Ascending aorta (tissue), 2 donors: ENCODE results near the gene JUN. TPM values are rescaled to one million over a fixed set of nuclear protein-coding genes. Genes with fewer than 3 reads are reported as not detected.

ENCODE experiments used
- DNase-seq, 2 donors: peaks; one replicate each; pipeline ENCODE4 v3.0.0-alpha.2; 2019; ENCODE audit warnings: low spot score in 2 of 2
- H3K27ac ChIP-seq, 2 donors: fragments of 200-600 bp; sonication (generic); one replicate each; pipeline ENCODE4 v1.5.1; 2016 to 2017; ENCODE audit warnings: mild to moderate bottlenecking in 1 of 2
- H3K27me3 ChIP-seq: fragments of 200-600 bp; sonication (generic); one replicate; pipeline ENCODE4 v1.5.1; 2017
- H3K36me3 ChIP-seq, 2 donors: fragments of 200-600 bp; sonication (generic); one replicate each; pipeline ENCODE4 v1.5.1; 2016
- H3K4me1 ChIP-seq, 2 donors: fragments of 200-600 bp; sonication (generic); one replicate each; pipeline ENCODE4 v1.5.1; 2016 to 2017; ENCODE audit warnings: mild to moderate bottlenecking in 1 of 2
- H3K4me3 ChIP-seq, 2 donors: fragments of 200-600 bp; sonication (generic); one replicate each; pipeline ENCODE4 v1.5.1; 2016 to 2017; ENCODE audit warnings: mild to moderate bottlenecking in 1 of 2
- H3K9me3 ChIP-seq, 2 donors: fragments of 200-600 bp; sonication (generic); one replicate each; pipeline ENCODE4 v1.5.1; 2016
- CTCF ChIP-seq, 3 experiments: fragments of 200-600 bp in 2 of 3; fragments of 450-650 bp in 1 of 3; sonication (generic) in 2 of 3; IDR thresholded peaks; one replicate each; pipeline ENCODE4 v1.5.1; 2016 to 2019; ENCODE audit warnings: antibody characterized with exemption in 3 of 3, mild to moderate bottlenecking in 1 of 3, moderate library complexity in 1 of 3
- intact Hi-C: fragments of 100-400 bp; cut with DNase I; formaldehyde crosslinking; loops from one replicate; pipeline ENCODE4 v1.15.1; 2023
- total RNA-seq: library from RNA; depleted of rRNA; stranded (reverse); fragments of >200 nt; gene quantifications from one replicate; pipeline ENCODE4 v1.1.0, GENCODE V29; 2016

Gene JUN
- total RNA-seq, 1 donor from 2014 or later = 1,004 TPM

DNA sequence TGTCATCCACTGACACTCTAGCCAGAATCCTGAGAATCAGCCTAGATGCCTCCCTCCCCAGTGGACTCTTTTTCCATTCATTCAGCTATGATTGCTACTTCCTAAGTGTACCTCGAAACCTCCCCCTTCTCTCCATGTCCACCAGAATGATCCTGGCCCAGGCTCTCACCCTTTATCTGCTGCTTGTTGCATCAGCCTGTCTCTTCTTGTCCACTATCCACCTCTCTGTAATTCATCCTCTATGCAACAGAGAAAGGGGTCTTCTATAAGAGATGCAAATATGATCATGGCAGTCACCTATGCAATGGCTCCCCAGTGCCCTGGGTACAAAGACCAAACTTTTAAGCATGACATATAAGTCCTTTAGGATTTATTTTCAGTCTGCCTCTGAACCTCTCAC is 37.7 kb downstream of the JUN start:
- Histone ChIP-seq H3K27me3 (no peaks in the 10 kb centered on the region), H3K27ac (no peak overlapping the region), H3K4me3 (no peak overlapping the region), H3K4me1 (no peaks in the 10 kb centered on the region), H3K36me3 (no peaks in the 10 kb centered on the region), H3K9me3 (no peaks in the 10 kb centered on the region)
- no peak for DNase-seq
- intact Hi-C loops = no loop called here
- TF ChIP-seq CTCF (IDR thresholded peaks at IDR 0.05) = no peak

- Histone ChIP-seq H3K4me3 (no peak overlapping the region), H3K9me3 (no peaks in the 10 kb centered on the region), H3K4me1 (no peaks in the 10 kb centered on the region), H3K36me3 (no peaks in the 10 kb centered on the region), H3K27me3 (no peaks in the 10 kb centered on the region), H3K27ac (no peak overlapping the region)
- no peak for DNase-seq
- intact Hi-C loops = no loop called here
- TF ChIP-seq CTCF (IDR thresholded peaks at IDR 0.05) = no peak
Measured at GRCh38 chr1:58745666-58746065, 38.2 kb downstream of the JUN start.

GRCh38 chr1:58745117-58745516 is 38.7 kb downstream of the JUN start:
- no peak overlapping the region for H3K27ac ChIP-seq
- intact Hi-C loops = no loop called here

DNA sequence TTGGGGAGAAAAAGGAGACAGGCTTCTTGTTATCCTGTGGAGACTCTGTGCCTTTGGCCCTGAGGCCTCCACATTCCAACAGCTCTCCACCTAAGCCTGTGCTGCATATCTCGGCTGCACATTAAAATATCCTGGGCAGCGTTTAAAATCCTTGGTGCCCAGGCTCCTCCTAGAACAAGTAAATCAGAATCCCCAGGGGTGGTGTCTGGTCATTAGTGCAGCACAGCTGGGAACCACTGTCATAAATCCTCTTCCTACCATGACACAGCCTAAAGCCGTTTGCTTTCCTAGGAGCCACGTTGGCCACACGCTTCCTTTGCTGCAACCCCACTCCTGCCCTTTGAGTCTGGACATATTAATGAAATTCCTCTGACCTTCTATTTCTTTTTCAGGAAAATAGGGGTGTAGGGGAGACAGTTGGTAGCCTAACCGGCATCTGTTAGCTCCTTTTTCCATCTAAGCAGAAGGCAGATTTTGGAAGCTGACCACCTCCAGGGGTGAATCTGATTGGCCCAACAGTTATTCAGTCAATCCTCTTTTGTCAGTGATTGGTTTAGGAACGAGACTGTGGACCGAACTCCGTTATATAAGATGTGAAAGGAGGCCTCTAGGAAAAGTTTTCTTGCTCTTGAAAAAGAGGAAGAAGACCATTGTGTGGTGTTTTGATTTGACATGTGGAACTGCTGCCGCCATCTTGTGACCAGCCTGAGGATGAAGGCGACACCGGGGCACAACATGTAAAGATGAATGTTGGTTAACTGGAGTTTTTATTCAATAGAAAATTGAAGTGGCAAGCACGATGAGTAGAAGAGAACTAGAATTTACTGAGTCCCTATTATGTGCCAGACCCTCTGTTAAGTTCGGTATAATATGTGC is 41.9 kb downstream of the JUN start:
- Histone ChIP-seq H3K36me3 (no peaks in the 10 kb centered on the region), H3K9me3 (no peaks in the 10 kb centered on the region), H3K27ac (no peak overlapping the region), H3K4me3 (no peak overlapping the region), H3K4me1 (no peaks in the 10 kb centered on the region), H3K27me3 (no peaks in the 10 kb centered on the region)
- no peak for TF ChIP-seq CTCF (IDR thresholded peaks at IDR 0.05)
- DNase-seq = no peak
- intact Hi-C loops = loop anchor here (2.0 kb wide), 1 partner anchor 957 kb away; no protein-coding TSS in a partner anchor

More at GRCh38 chr1:58745117-58745516, 38.7 kb downstream of the JUN start:
- H3K36me3 ChIP-seq = no peaks in the 10 kb centered on the region
- H3K9me3 ChIP-seq = no peaks in the 10 kb centered on the region
- no peak for TF ChIP-seq CTCF (IDR thresholded peaks at IDR 0.05)
- H3K27me3 ChIP-seq = no peaks in the 10 kb centered on the region
- DNase-seq = no peak
- no peak overlapping the region for H3K4me3 ChIP-seq
- H3K4me1 ChIP-seq = no peaks in the 10 kb centered on the region

- no peaks in the 10 kb centered on the region for H3K9me3 ChIP-seq
- no peak overlapping the region for H3K4me3 ChIP-seq
- peak; percentile 73 to 88 (median 76) for TF ChIP-seq CTCF (IDR thresholded peaks at IDR 0.05)
- intact Hi-C loops = loop anchor here (1.0 to 2.0 kb wide), 3 partner anchors 29 to 1019 kb away; no protein-coding TSS in a partner anchor
- no peaks in the 10 kb centered on the region for H3K27me3 ChIP-seq
- H3K27ac ChIP-seq = no peak overlapping the region
- DNase-seq = no peak
- H3K36me3 ChIP-seq = no peaks in the 10 kb centered on the region
- no peaks in the 10 kb centered on the region for H3K4me1 ChIP-seq
Measured at GRCh38 chr1:58739856-58740466, 43.9 kb downstream of the JUN start.
